ENCODE data around the gene FOXF1.

FOXF1 gene

GRCh38 chr16:86494039-86494564, 16.2 kb upstream of the FOXF1 start:
- DNase-seq = no peak

DNA sequence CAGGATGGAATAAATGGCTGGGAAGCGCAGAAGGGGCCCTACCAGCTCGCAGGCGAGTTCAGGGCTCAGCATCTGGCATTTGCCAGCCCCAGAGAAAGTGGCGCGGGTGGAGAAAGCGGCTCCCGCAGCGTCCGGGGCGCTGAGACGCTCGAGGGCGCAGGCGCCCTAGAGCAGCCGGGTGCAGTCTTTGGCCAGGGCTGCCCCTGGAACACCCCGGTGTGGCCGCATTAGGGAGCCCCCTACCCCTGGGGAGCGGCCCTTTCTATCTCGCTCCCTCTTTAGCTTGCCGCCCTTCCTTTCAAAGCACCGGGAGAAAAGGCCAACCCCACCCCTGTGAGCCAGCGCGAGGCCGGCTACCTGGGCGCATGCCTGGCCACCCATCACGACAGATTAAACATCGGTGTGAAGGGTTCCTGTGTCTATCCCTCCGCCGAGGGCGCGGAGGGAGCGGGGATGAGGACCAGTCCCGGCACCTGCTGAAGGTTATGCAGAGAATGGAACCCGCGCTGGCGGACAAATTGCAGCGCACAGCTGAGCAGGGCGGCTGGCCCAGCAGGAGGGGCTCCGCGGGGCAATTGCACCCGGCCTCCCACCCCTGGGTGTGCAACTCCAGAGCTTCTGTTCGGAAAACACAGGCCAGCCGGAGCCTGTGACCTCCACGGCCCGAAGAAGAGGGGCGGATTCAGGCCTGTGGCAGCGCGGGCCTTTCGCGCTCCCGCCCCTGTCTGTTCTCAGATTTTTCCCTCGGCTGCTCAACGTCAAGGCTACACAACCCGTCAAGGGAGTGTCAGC, 15.6 kb upstream of the FOXF1 start:
- no peak for DNase-seq

DNA sequence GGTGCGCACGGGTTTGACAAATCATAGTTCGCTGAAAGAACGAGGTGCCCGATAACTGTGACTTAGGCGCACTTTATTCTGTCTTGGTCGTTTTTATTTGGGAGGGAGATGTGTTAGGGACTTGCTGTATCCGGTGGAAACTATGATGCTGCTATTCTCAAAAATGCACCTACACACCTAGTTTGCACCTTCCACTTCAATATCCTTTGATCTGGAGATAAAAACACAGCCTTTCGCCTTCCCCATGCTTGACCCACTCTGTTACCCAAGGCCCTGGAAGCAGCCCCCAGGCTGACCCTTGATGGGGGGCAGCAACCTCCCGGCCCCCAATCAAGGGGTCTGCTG, 15.0 kb upstream of the FOXF1 start:
- no peak for DNase-seq

- DNase-seq = no peak
Observed at GRCh38 chr16:86495756-86496261, 14.5 kb upstream of the FOXF1 start.

DNA sequence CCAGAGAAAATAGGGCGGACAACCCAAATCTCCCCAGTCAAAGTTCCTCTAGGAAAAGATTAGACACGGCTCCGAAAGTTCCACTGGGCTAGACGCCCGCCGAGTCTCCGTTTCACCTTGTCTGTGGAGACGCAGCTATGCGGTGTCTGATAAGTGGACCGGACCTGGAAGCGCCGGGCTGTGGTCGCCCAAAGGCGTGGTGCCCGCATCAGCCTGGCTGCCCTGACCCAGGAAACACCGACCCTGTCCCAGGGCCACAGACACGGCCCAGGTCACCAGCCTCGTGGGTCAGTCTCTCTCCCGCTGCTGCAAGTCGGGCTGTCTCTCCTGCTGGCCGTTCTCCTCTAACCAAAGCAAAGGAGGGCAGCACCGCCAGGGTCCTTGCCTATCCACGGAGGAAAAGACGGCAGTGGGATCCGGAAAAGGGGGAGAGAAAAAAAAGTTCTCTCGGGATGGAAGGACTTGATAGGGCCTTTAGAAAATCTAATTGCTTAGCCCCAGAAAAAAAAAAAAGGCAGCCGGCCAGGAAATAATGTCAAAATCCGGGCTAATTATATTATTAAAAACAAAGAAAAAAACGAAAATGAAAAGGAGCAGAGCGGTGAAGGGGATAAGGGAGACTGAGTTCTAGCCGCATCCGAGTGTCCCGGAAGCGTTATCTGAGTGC, 13.9 kb upstream of the FOXF1 start:
- DNase-seq = no peak

GRCh38 chr16:86496929-86497461, 13.3 kb upstream of the FOXF1 start:
- DNase-seq = no peak

- no peak for DNase-seq
Observed at GRCh38 chr16:86497551-86498021, 12.7 kb upstream of the FOXF1 start.

- DNase-seq = no peak
Observed at GRCh38 chr16:86498155-86498670, 12.1 kb upstream of the FOXF1 start.

DNA sequence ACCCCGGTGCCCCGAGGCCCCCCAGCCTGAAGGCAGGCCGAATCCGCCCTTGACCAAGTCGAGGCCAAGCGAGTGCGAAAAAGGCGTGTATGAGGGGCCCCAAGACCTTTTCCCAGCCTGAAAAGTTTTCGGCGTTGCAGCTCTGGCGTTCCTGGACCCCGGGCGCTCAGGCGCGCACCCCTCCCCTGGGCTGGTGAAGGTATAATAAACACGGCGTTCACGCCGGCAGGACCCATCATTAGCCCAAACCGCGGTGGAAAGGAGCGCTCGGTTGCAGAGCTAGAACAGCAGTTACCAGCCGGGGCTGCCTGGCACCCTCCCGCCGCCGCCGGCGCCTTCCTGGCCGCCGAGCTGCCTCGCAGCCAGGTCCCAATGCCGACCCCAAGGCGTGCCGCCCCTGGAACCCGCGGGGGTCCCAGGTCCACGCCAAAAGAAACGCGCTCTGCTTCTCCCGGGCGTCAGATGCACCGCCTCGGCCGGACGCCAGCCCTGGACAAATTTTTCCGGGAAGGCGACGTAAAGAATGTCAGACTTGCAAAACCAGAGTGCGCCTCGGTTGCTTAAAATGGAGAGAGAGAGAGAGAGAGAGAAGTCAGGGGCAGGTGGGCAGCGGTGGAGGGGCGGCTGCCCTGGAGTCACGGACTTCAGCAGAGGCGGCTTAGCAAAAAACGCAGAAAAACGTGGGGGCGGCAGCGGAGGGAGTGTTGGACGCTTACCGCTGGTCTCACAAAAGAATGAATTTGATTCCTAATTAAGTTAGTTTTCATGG, 11.5 kb upstream of the FOXF1 start:
- DNase-seq = no peak

DNA sequence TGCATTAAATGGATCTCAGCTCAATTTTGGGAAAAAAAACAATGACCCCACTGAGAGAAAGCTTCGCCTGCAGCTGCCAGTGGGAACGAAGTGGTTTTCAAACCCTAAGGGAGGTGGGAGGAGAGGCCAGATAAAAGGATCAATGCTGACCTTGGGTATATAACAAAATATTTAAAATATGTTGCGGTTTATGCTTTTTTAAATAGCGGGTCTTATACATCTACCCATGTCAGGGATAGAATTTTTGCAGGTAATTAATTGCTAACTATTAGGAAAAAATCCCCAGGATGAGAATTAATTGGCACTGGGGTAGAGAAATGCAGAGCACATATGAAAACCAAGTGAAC, 10.9 kb upstream of the FOXF1 start:
- DNase-seq = no peak

GRCh38 chr16:86499889-86500707, 10.2 kb upstream of the FOXF1 start:
- no peak for DNase-seq

DNA sequence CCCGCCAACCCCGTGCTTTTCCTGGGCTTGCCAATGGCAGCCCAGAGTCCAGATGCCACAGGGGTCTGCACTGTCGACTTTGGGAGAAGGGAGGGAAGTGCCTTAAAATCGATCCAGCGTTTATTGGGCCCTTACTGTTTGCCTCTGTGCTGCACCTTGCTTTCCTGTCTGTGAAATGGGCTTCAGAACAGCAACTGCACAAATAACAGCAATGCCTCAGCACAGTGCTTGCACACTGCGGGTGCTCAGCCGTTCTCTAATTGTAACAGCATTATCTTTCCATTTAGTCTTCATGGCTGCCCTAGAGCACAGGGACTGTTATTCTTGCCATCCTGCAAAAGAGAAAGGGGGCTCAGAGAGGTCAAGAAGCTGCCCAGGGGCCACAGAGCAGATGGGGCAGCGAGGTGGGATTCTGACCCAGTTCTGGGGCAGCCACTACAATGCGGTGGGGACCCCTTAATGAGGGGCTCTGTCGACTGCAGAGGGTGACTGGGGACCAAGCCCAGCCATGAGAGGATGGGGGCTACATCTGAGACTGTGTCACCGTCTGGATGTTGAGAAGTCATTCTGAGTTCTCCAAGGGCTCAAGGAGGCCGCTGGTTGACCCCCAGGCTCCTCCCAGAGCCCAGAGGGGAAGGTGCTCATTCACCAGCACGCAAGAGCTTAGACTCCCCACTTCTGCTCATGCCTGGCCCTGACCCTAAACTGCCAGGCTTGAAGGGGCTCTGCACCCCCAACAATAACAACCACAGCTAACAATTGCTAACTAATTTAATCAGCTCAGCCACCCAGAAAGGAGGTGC, 9.4 kb upstream of the FOXF1 start:
- no peak for DNase-seq

- DNase-seq = no peak
Observed at GRCh38 chr16:86501989-86502855, 8.1 kb upstream of the FOXF1 start.

- no peak for DNase-seq
Observed at GRCh38 chr16:86502856-86503748, 7.2 kb upstream of the FOXF1 start.

- DNase-seq = no peak
Observed at GRCh38 chr16:86503830-86504229, 6.5 kb upstream of the FOXF1 start.

- no peak for DNase-seq
Observed at GRCh38 chr16:86504315-86505184, 5.8 kb upstream of the FOXF1 start.

GRCh38 chr16:86505185-86505898, 5.0 kb upstream of the FOXF1 start:
- DNase-seq = no peak
